DND-41 (cell line): Measurements from ENCODE around the gene SERPINC1.

Source experiments
- CTCF ChIP-seq: IDR thresholded peaks from 2 replicates; pipeline ENCODE4 v1.5.1; 2012; ENCODE audit warnings: borderline replicate concordance, low read length, moderate library complexity, mild to moderate bottlenecking; ENCODE audit not compliant: poor library complexity, severe bottlenecking; ENCODE audit errors: extremely low read depth
- EZH2 ChIP-seq: IDR thresholded peaks from 3 replicates; pipeline ENCODE4 v1.6.1; 2012; ENCODE audit warnings: borderline replicate concordance, low read depth, mild to moderate bottlenecking, moderate library complexity, low read length, inconsistent platforms; ENCODE audit not compliant: severe bottlenecking

GRCh38 chr1:173960625-173961024 lies 43.5 kb upstream of the SERPINC1 start:
- no peak for TF ChIP-seq CTCF
- no peak for TF ChIP-seq EZH2
